GM19351 (cell line): ENCODE results near the gene EFCAB6.

ENCODE experiments used
- ATAC-seq: cut with Tn5 transposase; IDR thresholded peaks from one replicate; pipeline ENCODE4 v1.9.1; 2021; ENCODE audit warnings: mild to moderate bottlenecking, moderate library complexity; ENCODE audit not compliant: unreplicated experiment

EFCAB6 gene

DNA sequence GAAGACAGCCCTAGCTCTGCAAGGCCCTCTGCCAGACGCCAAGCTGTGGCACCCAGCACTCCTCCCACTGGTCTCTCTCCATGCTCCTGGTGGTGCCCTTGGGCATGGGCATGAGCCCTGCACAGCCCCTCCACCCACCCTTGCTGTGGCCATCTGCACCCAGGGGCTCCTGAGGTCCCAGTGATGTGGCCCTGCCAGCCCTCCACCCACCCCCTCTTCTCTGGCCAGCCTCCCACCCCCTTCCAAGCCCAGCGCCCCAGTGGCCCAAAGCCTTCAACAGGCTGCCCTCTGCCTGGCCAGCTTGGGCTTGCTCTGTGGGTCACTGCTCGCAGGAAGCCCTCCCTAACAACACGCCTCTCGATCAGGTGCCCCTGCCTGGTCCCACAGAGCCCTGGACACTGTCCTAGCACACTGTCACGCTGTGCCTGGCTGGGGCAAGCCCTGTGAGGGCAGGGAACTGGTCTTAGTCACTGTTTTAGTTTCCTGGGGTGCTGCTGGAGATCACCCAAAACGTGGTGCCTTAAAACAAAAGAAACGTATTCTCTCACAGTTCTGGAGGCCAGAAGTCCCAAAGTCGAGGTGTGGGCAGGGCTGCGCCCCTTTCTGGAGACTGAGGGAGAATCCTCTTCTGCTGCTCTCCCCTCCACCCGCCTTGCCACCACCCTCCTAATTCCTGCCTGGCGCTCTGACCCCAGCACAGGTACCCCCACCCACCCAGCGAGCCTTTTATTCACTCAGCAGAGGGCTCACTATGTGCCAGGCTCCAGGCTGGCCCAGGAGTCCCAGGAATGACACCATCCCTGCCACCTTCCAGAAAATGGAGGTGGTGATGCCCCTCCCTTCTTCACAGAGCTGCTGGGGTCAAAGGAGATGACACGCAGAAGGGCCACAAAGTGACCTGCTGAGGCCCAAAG, 35.5 kb upstream of the EFCAB6 start:
- ATAC-seq: no peak

GRCh38 chr22:43846966-43847365, 34.9 kb upstream of the EFCAB6 start:
- ATAC-seq: no peak

DNA sequence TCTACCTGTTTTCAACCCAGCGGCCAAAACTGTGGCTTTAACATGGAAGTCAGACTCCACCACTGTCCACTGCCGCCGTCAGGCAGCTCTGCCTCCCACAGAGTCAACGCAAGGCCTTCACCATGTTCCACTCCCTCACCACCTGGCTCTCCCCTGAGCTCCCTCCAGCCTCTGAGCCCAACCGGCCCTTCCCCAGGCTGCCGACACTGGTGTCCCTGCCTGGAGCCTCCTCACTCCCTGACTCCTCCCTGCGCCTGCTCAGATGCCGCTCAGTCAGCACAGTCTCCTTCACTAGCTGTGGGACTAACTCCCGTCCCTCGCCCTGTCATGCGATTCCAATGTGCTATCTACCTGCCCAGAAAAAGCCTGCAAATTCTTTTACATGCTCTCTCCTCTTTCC, 33.9 kb upstream of the EFCAB6 start:
- no peak for ATAC-seq

GRCh38 chr22:43844560-43845545, 32.7 kb upstream of the EFCAB6 start:
- no peak for ATAC-seq

- no peak for ATAC-seq
Observed at GRCh38 chr22:43843783-43844530, 31.9 kb upstream of the EFCAB6 start.

DNA sequence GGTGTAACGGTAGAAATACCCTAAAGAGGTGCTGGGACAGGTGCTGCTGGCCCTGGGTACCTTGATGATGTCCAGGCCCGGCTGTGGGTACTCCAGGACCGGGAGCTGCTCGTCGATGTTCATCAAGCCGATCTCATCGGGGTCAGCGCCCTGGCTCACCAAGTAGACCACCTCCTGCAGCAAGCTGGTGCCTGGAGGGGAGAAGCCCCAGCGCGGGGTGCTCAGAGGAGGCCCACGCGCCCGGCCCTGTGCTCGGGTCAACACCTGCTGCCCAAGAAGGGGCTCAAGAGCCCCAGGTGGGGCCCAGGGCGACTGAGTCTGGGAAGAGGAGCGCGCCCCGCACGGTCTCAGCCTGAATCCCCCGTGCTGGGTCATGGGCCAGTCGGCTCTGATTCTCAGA, 29.6 kb upstream of the EFCAB6 start:
- no peak for ATAC-seq

DNA sequence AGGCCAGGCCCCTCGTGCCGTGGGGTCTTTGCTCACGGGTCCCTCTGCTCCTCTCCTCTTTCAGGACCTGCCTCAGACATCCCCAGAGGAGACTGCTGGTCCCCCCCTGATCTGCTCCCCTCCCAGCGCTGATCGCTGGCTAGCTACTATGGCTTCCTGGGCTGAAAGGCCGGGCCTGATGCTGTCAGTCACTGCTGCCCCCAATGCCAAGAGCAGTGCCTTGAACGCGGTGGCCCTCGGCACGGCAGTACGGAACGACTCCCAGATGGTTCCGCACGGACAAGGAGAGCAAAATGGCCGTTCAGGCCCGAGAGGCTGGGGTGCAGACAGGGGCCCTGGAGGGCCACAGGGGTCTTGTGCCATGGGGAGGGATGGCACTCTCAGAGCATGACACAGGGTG, 28.7 kb upstream of the EFCAB6 start:
- ATAC-seq: no peak

GRCh38 chr22:43840431-43840830, 28.3 kb upstream of the EFCAB6 start:
- ATAC-seq: no peak

- no peak for ATAC-seq
Observed at GRCh38 chr22:43839781-43840180, 27.7 kb upstream of the EFCAB6 start.

- ATAC-seq: no peak
Observed at GRCh38 chr22:43838571-43839307, 26.6 kb upstream of the EFCAB6 start.

GRCh38 chr22:43838161-43838560, 26.1 kb upstream of the EFCAB6 start:
- no peak for ATAC-seq

DNA sequence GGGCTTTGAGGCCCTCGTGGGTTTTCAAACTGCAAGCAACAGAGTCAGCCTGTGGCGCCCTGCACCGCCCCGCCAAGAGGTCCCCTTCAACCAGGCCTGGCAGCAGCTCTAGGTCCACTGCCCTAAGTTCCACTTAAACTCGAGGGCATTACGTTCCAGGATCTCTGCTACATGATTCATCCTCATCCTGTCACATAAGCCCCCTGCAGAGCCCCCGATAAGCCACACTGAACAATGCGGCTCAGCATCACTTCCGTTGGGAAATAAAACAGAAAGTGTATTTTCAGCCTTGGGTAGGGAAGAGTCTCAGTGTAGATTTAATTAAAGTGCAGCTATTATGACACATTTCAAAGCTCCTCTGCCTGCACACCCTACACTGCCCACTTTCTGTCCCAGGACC, 25.6 kb upstream of the EFCAB6 start:
- no peak for ATAC-seq

- no peak for ATAC-seq
Observed at GRCh38 chr22:43835736-43836135, 23.6 kb upstream of the EFCAB6 start.

- ATAC-seq: no peak
Observed at GRCh38 chr22:43835166-43835565, 23.1 kb upstream of the EFCAB6 start.

DNA sequence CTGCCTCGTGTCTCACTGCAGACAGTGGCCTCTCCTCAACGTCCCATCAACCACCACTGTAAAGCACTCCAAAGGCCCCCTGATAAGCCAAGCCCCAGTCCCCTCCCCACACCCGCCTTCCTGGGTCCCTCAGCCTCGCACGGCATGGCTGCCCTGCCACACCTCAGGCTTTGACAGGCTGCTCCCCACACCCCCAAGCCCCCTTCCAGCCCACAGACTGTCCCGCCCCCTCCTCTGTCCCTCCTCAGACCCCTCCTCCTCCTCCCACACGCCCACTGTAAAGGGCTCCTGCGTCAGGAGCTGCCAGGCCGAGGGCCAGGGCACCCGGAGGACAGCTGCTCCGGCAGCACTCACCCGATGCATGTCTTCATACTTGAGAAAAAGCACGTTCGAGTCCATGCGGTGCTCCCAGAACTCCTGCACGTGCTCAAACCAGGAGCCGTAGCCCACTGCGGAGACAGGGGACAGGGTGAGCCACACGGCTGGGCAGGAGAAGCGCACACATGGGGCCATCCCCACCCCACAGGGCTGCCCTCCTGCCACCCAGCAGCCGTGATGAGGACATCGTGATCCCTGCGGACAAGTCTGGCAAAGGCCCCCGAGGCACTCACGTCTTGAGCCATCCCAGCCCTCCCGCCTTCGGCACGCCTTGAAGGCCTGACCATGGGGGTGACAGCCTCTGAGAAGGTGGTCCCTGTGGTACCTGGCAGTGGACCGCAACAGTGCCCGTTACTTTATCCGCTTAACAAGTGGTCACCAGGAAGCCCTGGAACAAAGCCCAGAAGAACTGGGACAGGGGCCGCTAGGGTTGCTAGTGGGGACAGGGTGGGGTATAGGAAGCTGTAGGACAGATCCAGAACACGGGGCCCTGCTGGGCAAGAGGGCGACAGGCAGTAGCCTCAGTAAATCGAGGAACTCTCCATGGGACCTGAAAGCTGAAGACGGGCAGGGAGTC, 21.5 kb upstream of the EFCAB6 start:
- ATAC-seq: no peak

- no peak for ATAC-seq
Observed at GRCh38 chr22:43832393-43833265, 20.5 kb upstream of the EFCAB6 start.

DNA sequence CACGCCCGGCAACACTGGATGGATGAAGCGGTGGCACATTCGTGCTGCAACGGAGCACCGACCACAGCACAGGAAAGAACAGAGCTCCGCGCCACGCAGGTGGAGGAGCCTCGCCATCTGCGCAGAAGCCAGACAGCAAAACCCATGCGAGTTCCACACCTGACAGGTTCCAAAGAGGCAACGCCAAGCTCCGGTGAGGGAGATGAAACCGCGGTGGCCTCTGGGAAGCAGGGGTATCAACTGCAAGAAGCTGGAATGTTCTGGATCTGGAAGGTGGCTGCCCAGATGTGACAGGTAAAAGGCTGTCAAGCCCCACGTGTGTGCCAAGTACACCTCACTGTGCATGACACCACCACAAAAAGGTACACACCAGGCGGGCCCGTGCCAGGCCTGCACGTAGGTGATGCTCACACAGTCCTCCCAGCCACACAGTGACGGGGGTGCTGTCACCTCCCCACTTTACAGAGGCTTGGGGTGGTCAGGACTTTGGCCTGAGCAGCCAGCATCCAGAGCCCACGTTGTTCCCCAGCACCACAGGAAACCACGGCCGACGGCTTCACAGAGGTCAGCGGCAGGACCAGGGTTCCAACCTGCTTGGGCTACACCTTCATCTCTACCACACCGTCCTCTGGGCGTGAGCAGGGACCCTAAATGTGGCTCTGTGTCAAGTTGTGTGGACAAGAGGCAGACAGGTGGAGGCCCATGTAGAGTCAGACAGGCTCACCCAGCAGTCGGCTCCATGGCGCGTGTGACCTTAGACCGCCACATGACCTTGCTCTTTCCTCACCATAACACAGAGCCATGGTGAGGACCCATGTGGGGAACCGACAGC, 19.7 kb upstream of the EFCAB6 start:
- no peak for ATAC-seq
